Upper lobe of left lung (tissue), 6 donors: Measurements from ENCODE around the gene CEP162. TPM values are rescaled to one million over a fixed set of nuclear protein-coding genes. Genes with fewer than 3 reads are reported as not detected.

ENCODE experiments used
- ATAC-seq, 2 donors: fragments of 200-7000 bp; cut with Tn5 transposase; one replicate each; pipeline ENCODE4 v1.9.1; 2022; ENCODE audit warnings: mild to moderate bottlenecking in 2 of 2, moderate library complexity in 2 of 2; ENCODE audit not compliant: low FRiP score in 2 of 2
- DNase-seq, 2 donors: peaks; one replicate each; pipeline ENCODE4 v3.0.0-alpha.2; 2019 to 2020
- H3K27ac ChIP-seq, 4 donors: fragments of 200-600 bp; sonication (generic); one replicate each; pipeline ENCODE4 v1.5.1; 2016 to 2019
- H3K27me3 ChIP-seq, 4 donors: fragments of 200-600 bp; sonication (generic); one replicate each; pipeline ENCODE4 v1.5.1; 2017 to 2019
- H3K36me3 ChIP-seq, 4 donors: fragments of 200-600 bp; sonication (generic); one replicate each; pipeline ENCODE4 v1.5.1; 2016 to 2019
- H3K4me1 ChIP-seq, 4 donors: fragments of 200-600 bp; sonication (generic); one replicate each; pipeline ENCODE4 v1.5.1; 2018 to 2019
- H3K4me3 ChIP-seq, 4 donors: fragments of 200-600 bp; sonication (generic); one replicate each; pipeline ENCODE4 v1.5.1; 2017 to 2019; ENCODE audit warnings: mild to moderate bottlenecking in 2 of 4, moderate library complexity in 1 of 4
- H3K9me3 ChIP-seq, 4 donors: fragments of 200-600 bp; sonication (generic); one replicate each; pipeline ENCODE4 v1.5.1; 2018 to 2019
- CTCF ChIP-seq, 6 experiments: fragments of 450-650 bp in 4 of 6; fragments of 200-600 bp in 2 of 6; sonication (generic) in 2 of 6; IDR thresholded peaks; one replicate each; pipeline ENCODE4 v1.5.1; 2016 to 2019; ENCODE audit warnings: antibody characterized with exemption in 6 of 6
- EP300 ChIP-seq, 4 donors: sonication (generic); formaldehyde crosslinking; IDR thresholded peaks; one replicate each; pipeline ENCODE4 v1.5.1; 2017; ENCODE audit warnings: antibody characterized with exemption in 4 of 4, control low read depth in 2 of 4
- POLR2A ChIP-seq, 4 donors: fragments of 450-650 bp; IDR thresholded peaks; one replicate each; pipeline ENCODE4 v1.5.1; 2016 to 2017; ENCODE audit warnings: antibody characterized with exemption in 4 of 4, mild to moderate bottlenecking in 2 of 4
- POLR2AphosphoS5 ChIP-seq, 2 donors: sonication (generic); formaldehyde crosslinking; IDR thresholded peaks; one replicate each; pipeline ENCODE4 v1.5.1; 2017; ENCODE audit warnings: antibody characterized with exemption in 2 of 2
- WGBS, 2 donors: methylation state at CpG; one replicate each; pipeline ENCODE4 v1.1.5; 2017 to 2018; 5-methylcytosine and 5-hydroxymethylcytosine counted together
- total RNA-seq, 6 donors: library from RNA; depleted of rRNA in 4 of 6; stranded (reverse); fragments of >200 nt in 4 of 6; gene quantifications; one replicate each; pipeline versions ENCODE4 v1.1.0 to v1.2.1, GENCODE V29; 2016 to 2021
- donor health status: DM: no; HTN: no; CAD: no; lungs with moderate emphysema.
- donor health status: DM: no; HTN: yes; CAD: no; lungs with severe emphysema.

CEP162 gene
- total RNA-seq, 6 donors from 2014 or later, result 4.6 to 27.6 (median 11.4) TPM

GRCh38 chr6:84081222-84081621 is 146.2 kb downstream of the CEP162 start:
- Histone ChIP-seq H3K27me3 (no peaks in the 10 kb centered on the region), H3K9me3 (no peaks in the 10 kb centered on the region), H3K4me3 (no peak overlapping the region), H3K36me3 (no peaks in the 10 kb centered on the region), H3K27ac (no peak overlapping the region), H3K4me1 (no peaks in the 10 kb centered on the region)
- DNase-seq (no peak), ATAC-seq (no peak)
- TF ChIP-seq CTCF (IDR thresholded peaks at IDR 0.05) (no peak), POLR2A (IDR thresholded peaks at IDR 0.05) (no peak), EP300 (IDR thresholded peaks at IDR 0.05) (no peak)
- 89 to 100% methylated on average over 1 to 2 of the region's 2 CpGs for WGBS, 2 donors

DNA sequence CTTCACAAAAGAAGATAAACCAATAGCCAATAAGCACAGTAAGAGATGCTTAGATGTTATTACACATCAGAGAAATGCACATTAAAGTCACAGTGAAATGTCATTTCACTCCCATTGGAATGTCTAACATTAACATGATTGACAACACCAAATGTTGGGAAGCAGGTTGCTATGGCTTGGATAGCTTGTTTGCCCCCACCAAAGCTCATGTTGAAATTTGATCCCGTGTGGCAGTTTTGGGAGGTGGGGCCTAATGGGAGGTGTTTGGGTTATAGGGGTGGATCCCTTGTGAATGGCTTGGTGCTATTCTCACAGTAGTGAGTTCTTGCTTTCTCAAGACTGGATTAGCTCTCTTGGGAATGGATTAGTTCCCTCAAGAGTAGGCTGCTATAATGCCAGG is 149.1 kb downstream of the CEP162 start:
- Histone ChIP-seq H3K4me1 (no peaks in the 10 kb centered on the region), H3K9me3 (no peaks in the 10 kb centered on the region), H3K27me3 (no peaks in the 10 kb centered on the region), H3K4me3 (no peak overlapping the region), H3K27ac (no peak overlapping the region), H3K36me3 (no peaks in the 10 kb centered on the region)
- no peak for ATAC-seq
- 29 to 55% methylated on average over 1 of the region's 1 CpG for WGBS, 2 donors
- TF ChIP-seq CTCF (IDR thresholded peaks at IDR 0.05) (no peak), EP300 (IDR thresholded peaks at IDR 0.05) (no peak), POLR2A (IDR thresholded peaks at IDR 0.05) (no peak), POLR2AphosphoS5 (IDR thresholded peaks at IDR 0.05) (no peak)
- DNase-seq, result no peak

DNA sequence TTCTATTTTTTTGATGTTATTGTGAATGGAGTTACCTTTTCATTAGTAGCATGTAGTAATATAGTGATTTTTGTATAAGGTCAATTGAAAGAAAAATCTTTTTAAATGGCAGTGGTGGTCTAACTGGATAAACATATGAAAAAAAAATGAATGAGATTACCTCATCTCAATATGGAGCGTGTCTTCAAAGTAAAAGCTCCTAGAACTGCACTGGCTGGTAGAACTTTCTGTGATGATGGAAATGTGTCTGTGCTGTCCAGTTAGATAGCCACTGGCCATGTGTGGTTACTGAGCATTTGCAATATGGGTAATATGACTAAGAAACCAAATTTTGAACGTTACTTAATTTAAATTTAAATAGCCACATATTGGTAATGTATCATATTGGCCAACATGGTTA is 149.8 kb downstream of the CEP162 start:
- Histone ChIP-seq H3K4me1 (no peaks in the 10 kb centered on the region), H3K27me3 (no peaks in the 10 kb centered on the region), H3K36me3 (no peaks in the 10 kb centered on the region), H3K9me3 (no peaks in the 10 kb centered on the region), H3K4me3 (no peak overlapping the region), H3K27ac (no peak overlapping the region)
- TF ChIP-seq POLR2AphosphoS5 (IDR thresholded peaks at IDR 0.05) (no peak), POLR2A (IDR thresholded peaks at IDR 0.05) (no peak), CTCF (IDR thresholded peaks at IDR 0.05) (no peak), EP300 (IDR thresholded peaks at IDR 0.05) (no peak)
- WGBS, 2 donors, result 83 to 90% methylated on average over 2 of the region's 2 CpGs
- DNase-seq (no peak), ATAC-seq (no peak)

GRCh38 chr6:84074988-84075781 is 152.3 kb downstream of the CEP162 start:
- H3K4me1 ChIP-seq, result no peaks in the 10 kb centered on the region
- H3K27me3 ChIP-seq, result no peaks in the 10 kb centered on the region
- no peak overlapping the region for H3K4me3 ChIP-seq
- no peaks in the 10 kb centered on the region for H3K9me3 ChIP-seq
- DNase-seq (no peak), ATAC-seq (no peak)
- 58% methylated on average over 6 of the region's 6 CpGs for WGBS, 2 donors
- TF ChIP-seq POLR2A (IDR thresholded peaks at IDR 0.05) (no peak), EP300 (IDR thresholded peaks at IDR 0.05) (no peak), POLR2AphosphoS5 (IDR thresholded peaks at IDR 0.05) (no peak), CTCF (IDR thresholded peaks at IDR 0.05) (no peak)
- H3K36me3 ChIP-seq, result no peaks in the 10 kb centered on the region
- H3K27ac ChIP-seq, result no peak overlapping the region

Other genes starting within 250 kb of the CEP162 start
- gene MRAP2, start 193.9 kb downstream of the CEP162 start, total RNA-seq, result 1 to 10 TPM in 3 of 6 donors, under 1 TPM in 2, not detected in 1; 0.40 to 3.1 (median 1.4) TPM